Testis (tissue), 2 donors: ENCODE results near the gene ERC2.

Source experiments
- CTCF ChIP-seq, 3 experiments: fragments of 450-650 bp in 2 of 3; fragments of 200-600 bp in 1 of 3; sonication (generic) in 1 of 3; IDR thresholded peaks; one replicate each; pipeline ENCODE4 v1.5.1; 2016 to 2019; ENCODE audit warnings: antibody characterized with exemption in 3 of 3, mild to moderate bottlenecking in 2 of 3, moderate library complexity in 1 of 3
- POLR2A ChIP-seq: fragments of 450-650 bp; IDR thresholded peaks from one replicate; pipeline ENCODE4 v1.6.1; 2017; ENCODE audit warnings: antibody characterized with exemption, mild to moderate bottlenecking, moderate library complexity

GRCh38 chr3:56188201-56188600 lies 280.1 kb downstream of the ERC2 start:
- TF ChIP-seq POLR2A (no peak), CTCF (IDR thresholded peaks at IDR 0.05) (no peak)
